Activated CD8-positive, alpha-beta memory T cell treated with anti-CD3 and anti-CD28 coated beads, Interleukin-2, amount 50 U/mL, for 1 hour (primary cell): ENCODE results near the gene BRD9.
"Not testable (repeated sequence)": the region's sequence is repeated elsewhere in the genome, so short reads cannot be mapped to it uniquely, and the experiment has no call there.

Experiments used
- DNase-seq: peaks from one replicate; pipeline ENCODE4 v3.0.0-alpha.2; 2020; ENCODE audit errors: extremely low read depth

BRD9 gene

DNA sequence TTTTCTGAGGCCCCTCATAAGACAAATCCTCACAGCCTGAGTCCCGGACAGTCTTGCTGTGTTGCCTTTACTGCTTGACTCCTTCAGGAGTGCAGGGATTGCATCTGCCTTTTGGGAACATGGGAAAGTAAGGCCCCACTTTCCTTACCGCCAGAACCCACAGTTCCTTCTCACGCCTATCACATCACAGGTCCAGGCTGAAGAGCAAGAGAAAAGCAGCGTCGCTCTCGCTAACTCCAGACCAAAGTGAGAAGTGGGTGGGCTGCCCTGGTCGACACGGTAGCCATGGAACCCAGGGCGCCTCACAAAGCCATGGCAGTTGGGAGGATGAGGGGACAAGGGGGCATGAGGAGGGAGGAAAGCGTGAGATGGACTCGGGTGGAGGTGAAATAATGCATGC is 33.9 kb downstream of the BRD9 start:
- no peak for DNase-seq

- no peak for DNase-seq
Observed at GRCh38 chr5:856531-857425, 35.8 kb downstream of the BRD9 start.

DNA sequence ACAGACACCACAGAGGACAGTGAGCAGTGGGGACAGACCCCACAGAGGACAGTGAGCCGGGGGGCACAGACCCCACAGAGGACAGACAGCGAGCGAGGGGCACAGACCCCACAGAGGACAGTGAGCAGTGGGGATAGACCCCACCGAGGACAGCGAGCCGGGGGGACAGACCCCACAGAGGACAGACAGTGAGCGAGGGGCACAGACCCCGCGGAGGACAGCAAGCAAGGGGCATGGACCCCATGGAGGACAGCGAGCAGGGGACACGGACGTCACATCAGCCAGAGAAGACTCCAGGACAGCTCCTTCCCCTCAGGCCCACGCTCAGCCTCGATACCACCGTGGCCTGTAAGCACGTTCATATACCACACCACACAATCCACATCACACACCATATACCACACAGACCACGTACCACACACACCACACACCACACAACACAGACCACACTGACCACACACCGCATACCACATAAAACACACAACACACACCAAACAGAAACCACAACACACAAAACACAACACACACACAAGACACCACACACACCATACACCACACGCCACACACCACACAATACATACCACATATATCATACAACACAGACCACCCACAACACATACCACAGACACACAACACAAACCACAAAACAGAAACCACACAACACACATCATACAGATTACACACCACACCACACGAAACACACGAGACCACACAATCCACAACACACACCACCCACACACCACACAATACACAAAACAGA is 36.6 kb downstream of the BRD9 start:
- no peak for DNase-seq

GRCh38 chr5:854966-855743 is 37.4 kb downstream of the BRD9 start:
- DNase-seq: no peak

DNA sequence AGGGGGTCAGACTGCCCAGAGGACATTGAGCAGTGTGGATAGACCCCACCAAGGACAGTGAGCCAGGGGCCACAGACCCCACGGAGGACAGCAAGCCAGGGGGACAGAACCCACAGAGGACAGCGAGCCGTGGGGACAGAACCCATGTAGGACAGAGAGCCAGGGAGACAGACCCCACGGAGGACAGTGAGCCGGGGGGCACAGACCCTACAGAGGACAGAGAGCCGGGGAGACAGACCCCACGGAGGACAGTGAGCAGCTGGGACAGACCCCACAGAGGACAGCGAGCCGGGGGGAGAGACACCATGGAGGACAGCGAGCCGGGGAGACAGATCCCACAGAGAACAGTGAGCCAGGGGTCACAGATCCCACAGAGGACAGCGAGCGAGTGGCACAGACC is 38.4 kb downstream of the BRD9 start:
- no peak for DNase-seq

GRCh38 chr5:853416-854090 is 39.0 kb downstream of the BRD9 start:
- not testable (repeated sequence) for DNase-seq

- DNase-seq: no peak
Observed at GRCh38 chr5:852431-853401, 39.9 kb downstream of the BRD9 start.

- DNase-seq: no peak
Observed at GRCh38 chr5:852018-852417, 40.6 kb downstream of the BRD9 start.

DNA sequence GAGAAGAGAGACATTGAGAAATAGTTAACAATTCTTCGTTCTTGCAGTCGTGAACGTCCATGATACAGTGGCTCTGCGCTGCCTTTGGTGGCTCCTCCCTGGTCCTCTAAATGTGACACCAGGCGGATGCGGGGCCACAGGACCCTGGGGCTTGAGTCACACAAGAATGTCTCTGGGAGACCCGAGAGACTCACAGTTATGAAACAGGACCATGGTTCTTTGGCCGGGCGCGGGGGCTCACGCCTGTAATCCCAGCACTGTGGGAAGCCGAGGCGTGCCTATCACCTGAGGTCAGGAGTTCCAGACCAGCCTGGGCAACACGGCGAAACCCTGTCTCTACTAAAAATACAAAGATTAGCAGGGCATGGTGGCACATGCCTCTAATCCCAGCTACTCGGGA is 41.0 kb downstream of the BRD9 start:
- DNase-seq: no peak

DNA sequence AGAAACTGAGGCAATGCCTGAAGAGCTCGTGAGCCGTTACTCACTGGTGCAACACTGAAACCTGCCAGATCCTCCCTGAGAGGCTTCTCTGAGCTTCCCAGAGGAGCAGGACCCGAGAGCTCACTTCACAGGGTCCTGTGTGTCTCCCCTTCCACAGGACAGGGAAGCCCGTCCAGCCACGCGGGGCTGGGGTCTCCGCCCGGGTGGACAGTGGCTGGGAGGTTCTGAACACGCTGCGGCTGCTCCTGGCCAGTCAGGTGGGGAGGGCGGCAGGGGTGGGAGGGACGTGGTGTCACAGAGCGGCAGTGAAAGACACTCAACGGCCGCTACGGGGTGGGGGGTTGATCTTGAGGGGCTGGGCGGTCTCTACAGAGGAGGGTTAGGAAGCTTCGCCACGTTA is 41.5 kb downstream of the BRD9 start:
- no peak for DNase-seq

GRCh38 chr5:850511-851006 is 42.0 kb downstream of the BRD9 start, which contains the start of gene ZDHHC11:
ZDHHC11 (minus strand) TSS chr5:850986; CDS start chr5:850602, 384 bp downstream.
- no peak for DNase-seq

- no peak for DNase-seq
Observed at GRCh38 chr5:849651-850301, 42.8 kb downstream of the BRD9 start.

DNA sequence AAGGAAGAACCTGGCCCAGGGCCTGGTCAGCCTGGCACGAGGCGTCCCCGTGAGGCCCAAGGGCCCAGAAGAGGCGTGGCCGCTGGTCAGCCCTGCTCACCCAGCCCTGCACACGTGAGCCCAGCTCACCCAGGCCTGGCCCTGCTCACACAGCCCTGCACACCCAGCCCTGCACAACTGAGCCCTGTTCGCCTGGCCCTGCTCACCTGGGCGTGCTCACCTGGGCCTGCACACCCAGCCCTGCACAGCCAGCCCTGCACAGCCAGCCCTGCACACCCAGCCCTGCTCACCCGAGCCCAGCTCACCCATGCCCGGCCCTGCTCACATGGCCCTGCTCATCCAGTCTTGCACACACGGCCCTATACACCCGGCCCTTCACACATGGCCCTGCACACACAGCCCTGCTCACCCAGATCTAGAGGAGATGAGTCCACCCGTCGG is 43.9 kb downstream of the BRD9 start:
- DNase-seq: no peak

DNA sequence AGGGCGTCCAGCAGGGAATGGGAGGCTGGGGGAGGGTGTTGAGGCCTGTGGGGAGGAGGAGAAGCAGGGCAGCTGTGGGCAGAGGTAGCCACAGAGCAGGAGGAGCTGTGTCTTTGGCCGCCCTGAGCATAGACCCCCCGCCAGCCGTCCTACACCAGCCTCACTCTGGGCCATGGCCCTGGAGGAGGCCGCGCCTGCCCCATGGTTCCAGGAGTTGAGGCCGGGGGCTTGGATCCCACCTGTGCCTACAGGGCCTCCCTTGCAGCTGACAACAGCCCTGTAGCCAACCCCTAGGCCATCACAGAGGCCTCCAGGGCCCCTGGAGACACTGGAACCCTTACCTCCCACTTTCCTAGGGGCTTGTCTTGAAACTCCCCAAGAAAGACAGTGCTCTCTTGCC is 44.9 kb downstream of the BRD9 start:
- not testable (repeated sequence) for DNase-seq

DNA sequence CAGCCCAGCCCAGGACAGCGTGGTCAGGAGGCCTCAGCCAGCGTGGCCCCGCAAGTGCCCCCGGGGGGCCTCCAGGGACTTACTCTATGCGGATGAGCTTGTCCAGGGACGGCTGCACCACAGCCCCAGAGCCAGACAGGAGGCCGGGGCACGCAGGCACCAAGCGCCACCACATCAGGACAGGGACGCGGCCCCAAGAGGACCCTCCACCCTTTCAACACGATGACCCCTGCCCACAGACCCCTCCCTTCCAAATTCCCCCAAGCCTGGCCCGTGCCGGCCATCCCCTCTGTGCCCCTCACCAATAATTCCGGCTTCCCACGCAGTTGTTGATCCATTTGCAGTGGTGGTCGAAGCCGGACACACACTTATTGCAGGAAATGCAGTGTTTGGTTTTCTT is 45.4 kb downstream of the BRD9 start:
- DNase-seq: not testable (repeated sequence)

DNA sequence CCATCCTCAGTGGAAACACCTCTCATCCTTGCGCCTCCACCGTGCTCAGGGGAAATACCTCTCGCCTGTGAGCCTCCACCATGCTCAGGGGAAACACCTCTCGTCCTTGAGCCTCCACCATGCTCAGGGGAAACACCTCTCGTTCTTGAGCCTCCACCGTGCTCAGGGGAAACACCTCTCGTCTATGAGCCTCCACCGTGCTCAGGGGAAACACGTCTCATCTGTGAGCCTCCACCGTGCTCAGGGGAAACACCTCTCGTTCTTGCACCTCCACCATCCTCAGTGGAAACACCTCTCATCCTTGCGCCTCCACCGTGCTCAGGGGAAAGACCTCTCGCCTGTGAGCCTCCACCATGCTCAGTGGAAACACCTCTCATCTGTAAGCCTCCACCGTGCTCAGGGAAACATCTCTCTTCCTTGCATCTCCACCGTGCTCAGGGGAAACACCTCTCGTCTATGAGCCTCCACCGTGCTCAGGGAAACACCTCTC is 46.0 kb downstream of the BRD9 start:
- DNase-seq: not testable (repeated sequence)

GRCh38 chr5:845676-846601 is 46.7 kb downstream of the BRD9 start:
- DNase-seq: not testable (repeated sequence)

DNA sequence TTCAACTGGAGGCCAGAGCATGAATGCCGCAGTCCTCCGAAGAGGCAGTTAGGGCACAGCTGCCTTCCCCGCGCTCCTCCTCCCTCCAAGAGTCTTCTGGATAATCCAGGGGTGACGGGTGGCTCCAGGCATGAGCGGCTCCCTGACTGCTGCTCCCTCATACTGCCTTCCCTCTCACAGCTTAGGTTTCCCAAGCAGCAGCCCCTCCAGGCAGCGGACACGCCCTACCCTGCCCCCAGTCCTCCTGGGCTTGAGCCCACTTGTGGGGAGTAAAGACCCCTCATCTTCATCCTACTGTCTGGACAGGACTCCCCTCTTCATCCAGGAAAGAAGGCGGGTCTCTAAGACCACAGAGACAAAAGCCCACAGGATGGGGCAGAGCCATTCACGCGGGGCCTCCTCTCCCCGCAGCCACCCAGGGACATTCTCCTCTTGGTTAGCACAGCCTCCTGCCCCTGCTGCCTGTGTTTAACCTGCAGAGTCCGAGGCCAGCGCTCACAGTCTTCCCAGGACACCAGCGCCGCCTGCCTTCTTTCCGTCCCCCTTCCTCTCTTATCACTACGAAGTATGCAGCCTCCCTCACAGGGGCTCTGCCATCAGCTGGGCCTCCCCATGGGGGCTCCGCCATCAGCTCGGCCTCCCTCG is 47.4 kb downstream of the BRD9 start:
- not testable (repeated sequence) for DNase-seq
